Stimulated activated CD8-positive, alpha-beta memory T cell treated with anti-CD3 and anti-CD28 coated beads, Interleukin-7, amount 100 ng/mL, for 1 hour (primary cell): Measurements from ENCODE around the gene ANTXR2.
A peak's percentile ranks its signal among the peaks of the same experiment; 100 is the strongest.
"Not testable (repeated sequence)": the region's sequence is repeated elsewhere in the genome, so short reads cannot be mapped to it uniquely, and the experiment has no call there.

Experiments
- DNase-seq, 2 donors: peaks; one replicate each; pipeline ENCODE4 v3.0.0-alpha.2; 2020; ENCODE audit warnings: low read depth in 2 of 2

ANTXR2 gene

GRCh38 chr4:79918292-79918691 is 154.7 kb downstream of the ANTXR2 start:
- no peak for DNase-seq

GRCh38 chr4:79917246-79917645 is 155.8 kb downstream of the ANTXR2 start:
- DNase-seq, result peak in 1 of 2 donors; percentile 13

DNA sequence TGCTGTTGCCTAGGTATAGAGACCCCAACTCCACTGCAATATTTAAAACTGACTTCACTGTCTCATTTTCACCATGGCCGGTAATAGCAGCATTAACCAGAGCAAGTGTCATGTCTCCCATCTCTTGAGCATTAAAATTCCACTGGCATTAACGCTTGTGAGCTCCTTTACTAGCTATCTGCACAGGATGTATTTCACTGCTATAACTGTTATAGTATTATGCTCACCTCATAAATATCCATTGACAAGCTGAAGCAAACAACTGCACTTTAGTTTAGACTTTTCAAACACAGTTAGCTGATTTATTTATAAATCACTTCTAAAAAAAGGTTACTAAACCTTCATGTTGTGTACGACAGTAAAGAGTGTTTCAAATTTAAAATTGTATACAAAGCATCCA is 157.8 kb downstream of the ANTXR2 start:
- DNase-seq, result no peak

- no peak for DNase-seq
Observed at GRCh38 chr4:79913581-79913980, 159.4 kb downstream of the ANTXR2 start.

DNA sequence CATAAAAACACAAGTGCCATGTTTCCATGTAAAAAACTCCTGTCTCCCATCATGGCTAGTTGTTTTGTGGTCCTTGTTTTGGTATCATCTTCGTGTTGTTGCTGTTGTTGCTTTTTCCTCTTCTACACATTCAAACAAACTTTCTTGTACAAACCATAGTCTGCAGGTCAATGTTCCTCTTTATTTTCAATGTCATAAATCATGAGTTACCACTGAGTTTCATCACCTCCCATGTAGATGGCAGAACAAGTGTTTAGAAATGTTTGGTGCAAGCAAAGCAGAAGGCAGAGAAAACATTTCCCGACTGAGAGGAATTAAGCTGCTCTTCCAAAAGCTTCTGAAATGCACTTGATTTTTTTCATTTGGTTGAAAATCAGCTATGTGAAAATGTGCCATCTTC is 166.0 kb downstream of the ANTXR2 start:
- no peak for DNase-seq

GRCh38 chr4:79906303-79906702 is 166.7 kb downstream of the ANTXR2 start:
- no peak for DNase-seq

DNA sequence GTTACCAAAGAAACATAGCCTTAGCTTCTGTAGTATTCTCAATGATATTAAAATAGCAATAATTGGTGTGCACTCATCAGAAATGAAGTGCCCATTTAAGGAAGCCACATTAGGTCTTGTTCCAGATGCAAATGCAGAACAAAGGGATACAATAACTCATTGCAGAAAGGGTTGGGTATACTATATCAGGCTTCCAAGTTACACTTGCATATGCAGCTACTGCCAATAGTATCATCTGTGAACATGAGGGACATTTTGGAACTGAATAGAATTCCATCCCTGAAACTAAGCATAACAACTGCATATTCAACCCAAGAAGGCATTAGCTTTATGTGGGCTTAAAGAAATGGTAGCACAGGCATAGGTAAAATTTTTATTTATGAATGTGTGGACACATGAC is 167.8 kb downstream of the ANTXR2 start:
- no peak for DNase-seq

GRCh38 chr4:79904331-79904730 is 168.7 kb downstream of the ANTXR2 start:
- DNase-seq, result no peak

DNA sequence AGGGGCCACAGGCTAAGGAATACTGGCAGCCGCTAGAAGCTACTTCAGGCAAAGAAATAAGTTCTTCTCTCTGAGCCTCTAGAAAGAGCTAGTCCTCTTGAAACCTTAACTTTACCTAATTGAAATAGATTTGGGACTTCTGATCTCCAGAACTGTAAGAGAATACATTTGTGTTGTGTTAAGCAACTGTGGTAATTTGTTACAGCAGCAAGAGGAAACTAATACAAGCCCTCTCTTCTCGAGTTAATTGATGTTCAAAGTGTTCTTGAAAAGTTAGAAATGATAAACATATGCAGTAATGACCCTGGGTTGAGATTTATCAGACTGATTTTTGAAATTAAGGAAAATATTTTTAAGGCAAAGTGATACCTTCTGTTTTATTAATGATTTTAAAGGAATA is 172.8 kb downstream of the ANTXR2 start:
- DNase-seq, result no peak

DNA sequence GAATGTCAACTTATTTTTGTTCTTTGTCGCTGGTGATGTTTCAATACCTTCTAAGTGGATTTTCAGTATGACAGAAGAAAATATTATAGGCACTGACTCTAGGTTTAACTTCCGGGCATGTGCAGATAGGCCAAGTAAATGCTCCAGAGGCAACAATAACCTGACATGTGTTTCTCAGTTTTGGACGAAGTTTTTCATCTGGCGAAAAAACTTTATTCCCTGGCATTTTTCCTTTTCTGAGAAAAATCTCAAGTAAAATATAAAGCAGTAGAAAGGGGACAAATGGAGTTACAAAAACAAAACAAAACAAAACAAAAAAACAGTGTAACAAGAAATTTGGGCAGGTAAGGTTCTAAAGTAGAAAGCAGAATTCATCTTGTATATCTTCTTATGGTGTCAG is 173.5 kb downstream of the ANTXR2 start:
- no peak for DNase-seq

DNA sequence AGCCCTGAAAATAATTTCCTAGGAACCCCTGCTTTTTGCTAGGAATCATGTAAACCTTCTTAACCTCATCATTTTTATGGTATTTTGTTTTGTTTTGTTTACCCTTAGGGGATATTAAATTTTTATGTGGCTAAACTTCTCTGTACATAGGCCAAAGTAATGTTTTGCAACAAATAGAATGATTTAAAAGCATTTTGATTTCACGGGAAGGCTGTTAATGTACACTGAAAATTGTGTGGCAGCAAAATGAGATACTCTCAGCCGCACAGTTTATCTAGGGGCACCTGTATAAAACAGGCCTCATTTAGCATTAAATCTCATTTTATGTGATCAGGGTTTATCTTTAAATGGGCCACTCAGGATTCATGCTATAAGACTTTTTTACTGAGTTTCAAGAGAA is 175.0 kb downstream of the ANTXR2 start:
- no peak for DNase-seq

DNA sequence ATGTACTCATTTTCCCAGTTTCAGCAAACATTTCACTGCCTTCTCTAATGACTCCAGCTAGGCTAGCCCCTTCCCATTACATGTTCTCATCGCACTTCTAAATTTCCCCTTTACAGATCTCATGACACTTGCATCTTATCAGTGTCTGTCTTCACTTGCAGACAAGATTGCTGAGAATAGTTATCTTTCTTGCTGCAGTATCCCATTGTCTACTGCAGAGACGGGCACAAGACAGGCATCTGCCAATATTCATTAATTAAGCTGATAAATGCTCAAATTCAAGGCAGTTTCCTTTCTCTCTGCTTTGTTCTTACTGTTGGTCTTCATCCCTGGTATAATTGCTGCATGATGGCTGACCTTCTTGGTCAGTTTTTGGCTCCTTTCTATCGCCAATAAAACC is 175.9 kb downstream of the ANTXR2 start:
- no peak for DNase-seq

GRCh38 chr4:79893456-79893855 is 179.6 kb downstream of the ANTXR2 start:
- DNase-seq, result no peak

DNA sequence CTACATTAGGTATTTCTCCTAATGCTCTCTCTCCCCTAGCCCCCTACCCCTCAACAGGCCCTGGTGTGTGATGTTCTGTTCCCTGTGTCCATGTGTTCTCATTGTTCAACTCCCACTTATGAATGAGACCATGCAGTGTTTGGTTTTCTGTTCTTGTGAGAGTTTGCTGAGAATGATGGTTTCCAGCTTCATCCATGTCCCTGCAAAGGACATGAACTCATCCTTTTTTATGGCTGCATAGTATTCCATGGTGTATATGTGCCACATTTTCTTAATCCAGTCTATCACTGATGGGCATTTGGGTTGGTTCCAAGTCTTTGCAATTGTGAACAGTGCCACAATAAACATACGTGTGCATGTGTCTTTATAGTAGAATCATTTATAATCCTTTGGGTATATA is 184.0 kb downstream of the ANTXR2 start:
- not testable (repeated sequence) for DNase-seq

GRCh38 chr4:79886557-79886956 is 186.5 kb downstream of the ANTXR2 start:
- DNase-seq, result no peak

GRCh38 chr4:79886021-79886420 is 187.0 kb downstream of the ANTXR2 start:
- DNase-seq, result no peak

DNA sequence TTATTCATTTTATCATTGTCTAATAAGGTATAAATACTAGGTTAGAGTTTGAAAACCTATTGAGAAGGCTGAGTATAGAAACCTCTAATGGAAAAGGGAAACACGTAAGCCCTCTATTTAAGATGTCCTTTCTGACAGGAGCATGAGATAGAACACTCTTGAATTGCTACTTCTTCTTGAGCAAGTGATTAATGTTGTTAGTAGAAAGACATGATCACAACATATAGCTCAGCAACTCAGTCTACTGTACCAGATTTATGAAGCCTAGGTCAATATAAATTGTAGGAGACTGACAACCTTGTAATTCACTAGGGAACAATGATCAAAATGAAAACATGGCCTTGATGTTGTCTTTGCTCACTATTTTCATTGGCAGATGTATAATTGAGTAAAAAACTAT is 189.7 kb downstream of the ANTXR2 start:
- no peak for DNase-seq

- no peak for DNase-seq
Observed at GRCh38 chr4:79882806-79883205, 190.2 kb downstream of the ANTXR2 start.

- DNase-seq, result no peak
Observed at GRCh38 chr4:79881407-79881806, 191.6 kb downstream of the ANTXR2 start.

GRCh38 chr4:79877511-79877910 is 195.5 kb downstream of the ANTXR2 start:
- DNase-seq, result no peak

GRCh38 chr4:79875344-79875899 is 197.6 kb downstream of the ANTXR2 start:
- no peak for DNase-seq

DNA sequence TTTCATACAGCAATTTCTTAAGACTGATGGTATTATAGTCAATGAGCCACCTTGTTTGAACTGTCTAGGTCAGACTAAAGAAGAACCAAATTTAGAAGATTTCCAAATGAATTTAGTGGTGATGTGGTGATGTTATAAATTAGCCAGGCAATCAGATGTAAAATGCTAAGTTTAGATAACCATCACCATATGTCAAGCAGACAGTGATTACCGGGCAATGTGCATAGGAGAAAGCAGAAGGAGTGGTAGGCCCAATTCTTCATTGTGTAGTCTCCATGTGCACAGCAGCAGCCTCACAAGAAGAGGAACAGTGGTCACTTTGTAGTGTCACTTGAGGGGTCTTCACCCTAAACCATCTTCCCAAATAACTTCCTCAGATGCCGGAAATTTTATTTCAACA is 198.8 kb downstream of the ANTXR2 start:
- DNase-seq, result no peak

DNA sequence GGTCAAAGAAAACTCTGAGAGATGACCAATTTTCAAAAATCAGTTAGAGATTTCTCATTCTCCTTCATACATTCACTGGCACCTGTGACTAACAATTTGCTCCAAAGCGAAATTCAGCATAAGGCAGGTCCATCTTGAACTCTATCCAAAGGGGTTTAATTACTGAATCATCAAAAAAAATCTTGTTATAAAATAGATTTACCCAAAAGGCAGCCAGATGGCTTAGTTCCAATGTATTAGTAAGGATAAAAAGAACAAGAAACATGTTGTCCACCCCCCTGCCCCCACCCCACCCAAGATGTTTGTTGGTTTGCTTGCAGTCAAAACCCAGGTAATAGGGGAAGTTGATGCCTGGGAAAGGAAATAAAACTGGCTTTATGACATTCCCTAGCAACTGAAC is 200.3 kb downstream of the ANTXR2 start:
- no peak for DNase-seq

GRCh38 chr4:79871961-79872360 is 201.1 kb downstream of the ANTXR2 start:
- no peak for DNase-seq
